Activated CD8-positive, alpha-beta memory T cell treated with anti-CD3 and anti-CD28 coated beads, Interleukin-2, amount 50 U/mL, for 1 hour (primary cell): ENCODE data around the gene CBR3.
"Not testable (repeated sequence)": the region's sequence is repeated elsewhere in the genome, so short reads cannot be mapped to it uniquely, and the experiment has no call there.

Experiments used
- DNase-seq: peaks from one replicate; pipeline ENCODE4 v3.0.0-alpha.2; 2020; ENCODE audit errors: extremely low read depth

Gene CBR3

GRCh38 chr21:36134803-36135390 lies at the start of gene CBR3:
Gene CBR3 (plus strand): TSS chr21:36135079. CDS start chr21:36135193, 114 bp downstream.
- no peak for DNase-seq

- no peak for DNase-seq
Measured at GRCh38 chr21:36087362-36088138, 47.3 kb upstream of the CBR3 start.

- no peak for DNase-seq
Measured at GRCh38 chr21:36089946-36090345, 44.9 kb upstream of the CBR3 start.

- DNase-seq = no peak
Measured at GRCh38 chr21:36092681-36093080, 42.2 kb upstream of the CBR3 start.

GRCh38 chr21:36093512-36093911 lies 41.4 kb upstream of the CBR3 start:
- no peak for DNase-seq

- no peak for DNase-seq
Measured at GRCh38 chr21:36096398-36097290, 38.2 kb upstream of the CBR3 start.

GRCh38 chr21:36097427-36098181 lies 37.3 kb upstream of the CBR3 start:
- no peak for DNase-seq

GRCh38 chr21:36098182-36098532 lies 36.7 kb upstream of the CBR3 start:
- DNase-seq = no peak

GRCh38 chr21:36099000-36099399 lies 35.9 kb upstream of the CBR3 start:
- DNase-seq = no peak

- DNase-seq = not testable (repeated sequence)
Measured at GRCh38 chr21:36099695-36100211, 35.1 kb upstream of the CBR3 start.

- no peak for DNase-seq
Measured at GRCh38 chr21:36100971-36101641, 33.8 kb upstream of the CBR3 start.

- DNase-seq = no peak
Measured at GRCh38 chr21:36103434-36103833, 31.4 kb upstream of the CBR3 start.

GRCh38 chr21:36104317-36105300 lies 30.3 kb upstream of the CBR3 start:
- DNase-seq = peak; percentile 16

- DNase-seq = no peak
Measured at GRCh38 chr21:36105327-36105842, 29.5 kb upstream of the CBR3 start.

- DNase-seq = no peak
Measured at GRCh38 chr21:36109868-36110267, 25.0 kb upstream of the CBR3 start.

- DNase-seq = no peak
Measured at GRCh38 chr21:36111238-36111637, 23.6 kb upstream of the CBR3 start.

- no peak for DNase-seq
Measured at GRCh38 chr21:36113647-36114428, 21.0 kb upstream of the CBR3 start.

GRCh38 chr21:36115138-36115730 lies 19.6 kb upstream of the CBR3 start:
- no peak for DNase-seq
